Measurements from ENCODE around the gene NT5DC3.
"Not testable (repeated sequence)": the region's sequence is repeated elsewhere in the genome, so short reads cannot be mapped to it uniquely, and the experiment has no call there.

Gene NT5DC3

GRCh38 chr12:103830730-103831320 lies 10.2 kb downstream of the NT5DC3 start:
- no peak for DNase-seq

GRCh38 chr12:103830025-103830725 lies 10.9 kb downstream of the NT5DC3 start:
- no peak for DNase-seq

- DNase-seq, result no peak
These were observed 11.9 kb downstream of the NT5DC3 start for GRCh38 chr12:103829092-103829491.

- DNase-seq, result no peak
These were observed 13.1 kb downstream of the NT5DC3 start for GRCh38 chr12:103827911-103828391.

- DNase-seq, result no peak
These were observed 16.2 kb downstream of the NT5DC3 start for GRCh38 chr12:103824845-103825244.

- DNase-seq, result no peak
These were observed 16.7 kb downstream of the NT5DC3 start for GRCh38 chr12:103824290-103824689.

GRCh38 chr12:103823871-103824270 lies 17.2 kb downstream of the NT5DC3 start:
- DNase-seq, result no peak

GRCh38 chr12:103821773-103822172 lies 19.3 kb downstream of the NT5DC3 start:
- DNase-seq, result no peak

GRCh38 chr12:103820881-103821489 lies 20.0 kb downstream of the NT5DC3 start:
- no peak for DNase-seq

GRCh38 chr12:103820361-103820760 lies 20.7 kb downstream of the NT5DC3 start:
- no peak for DNase-seq

- no peak for DNase-seq
These were observed 21.1 kb downstream of the NT5DC3 start for GRCh38 chr12:103819892-103820291.

- DNase-seq, result no peak
These were observed 21.7 kb downstream of the NT5DC3 start for GRCh38 chr12:103819312-103819711.

- DNase-seq, result no peak
These were observed 23.2 kb downstream of the NT5DC3 start for GRCh38 chr12:103817791-103818190.

- DNase-seq, result no peak
These were observed 24.4 kb downstream of the NT5DC3 start for GRCh38 chr12:103816663-103817062.

- no peak for DNase-seq
These were observed 26.6 kb downstream of the NT5DC3 start for GRCh38 chr12:103814436-103814835.

- no peak for DNase-seq
These were observed 27.1 kb downstream of the NT5DC3 start for GRCh38 chr12:103813949-103814348.

GRCh38 chr12:103813426-103813825 lies 27.6 kb downstream of the NT5DC3 start:
- DNase-seq, result no peak

- no peak for DNase-seq
These were observed 28.2 kb downstream of the NT5DC3 start for GRCh38 chr12:103812789-103813188.

GRCh38 chr12:103811791-103812190 lies 29.2 kb downstream of the NT5DC3 start:
- no peak for DNase-seq

GRCh38 chr12:103810111-103810510 lies 30.9 kb downstream of the NT5DC3 start:
- DNase-seq, result no peak

- not testable (repeated sequence) for DNase-seq
These were observed 31.4 kb downstream of the NT5DC3 start for GRCh38 chr12:103809639-103810038.

GRCh38 chr12:103809154-103809553 lies 31.9 kb downstream of the NT5DC3 start:
- no peak for DNase-seq

GRCh38 chr12:103808239-103808880 lies 32.7 kb downstream of the NT5DC3 start:
- no peak for DNase-seq

Measured in stimulated activated naive CD4-positive, alpha-beta T cell treated with Interleukin-2 at 50 U/mL for 16 hours (primary cell).